ENCODE measurements around the gene RAMP3. TPM values are rescaled to one million over a fixed set of nuclear protein-coding genes. Genes with fewer than 3 reads are reported as not detected.

Gene RAMP3
- total and polyA plus RNA-seq, 2 donors (not counting 1 experiment from before 2014, with no cell fraction given): 0.17 TPM; not detected in 1

- no peaks in the 10 kb centered on the region for H4K20me1 ChIP-seq (ENCODE audit: control insufficient read depth, extremely low read depth, insufficient read depth, low read length)
- H3K4me1 ChIP-seq (ENCODE audit: control insufficient read depth, extremely low read depth, insufficient read depth, low read length): no peaks in the 10 kb centered on the region
- no peaks in the 10 kb centered on the region for H3K36me3 ChIP-seq (ENCODE audit: control insufficient read depth, insufficient read depth, low read length)
- H3K4me3 ChIP-seq (replicated peaks in 1 of 4; ENCODE audit: control extremely low read depth in 1 of 4, insufficient read depth in 1 of 4, low read depth in 3 of 4, low read length in 4 of 4): no peak overlapping the region
- no peak overlapping the region for H2AFZ ChIP-seq (ENCODE audit: low read length)
- no peak overlapping the region for H3K4me2 ChIP-seq (ENCODE audit: extremely low read depth, insufficient read depth, low read length)
- H3K9me3 ChIP-seq (ENCODE audit: control insufficient read depth, insufficient read depth, low read depth, low read length): no peaks in the 10 kb centered on the region
- TF ChIP-seq EZH2 (IDR thresholded peaks at IDR 0.05; ENCODE audit: low read length, missing control alignments): no peak
- no peak for TF ChIP-seq CTCF (conservative IDR thresholded peaks at IDR 0.05 in 1 of 2, IDR thresholded peaks at IDR 0.05 in 1 of 2; ENCODE audit: low read depth in 1 of 2, low read length in 2 of 2)
- H3K27me3 ChIP-seq (ENCODE audit: control insufficient read depth, insufficient read depth, low read length): peaks cover 4% of the 10 kb centered on the region
- no peak for DNase-seq (ENCODE audit: low read depth in 2 of 2)
- H3K27ac ChIP-seq (ENCODE audit: insufficient read depth, low read length): no peak overlapping the region
- no peaks in the 10 kb centered on the region for H3K79me2 ChIP-seq (ENCODE audit: control insufficient read depth, insufficient read depth, low read length)
- H3K9ac ChIP-seq (ENCODE audit: insufficient read depth, low read length): no peak overlapping the region
These were observed 41.4 kb downstream of the RAMP3 start for GRCh38 chr7:45198986-45199385.

GRCh38 chr7:45199506-45199905 lies 41.9 kb downstream of the RAMP3 start:
- H3K9ac ChIP-seq (ENCODE audit: insufficient read depth, low read length): no peak overlapping the region
- no peaks in the 10 kb centered on the region for H3K4me1 ChIP-seq (ENCODE audit: control insufficient read depth, extremely low read depth, insufficient read depth, low read length)
- no peaks in the 10 kb centered on the region for H3K36me3 ChIP-seq (ENCODE audit: control insufficient read depth, insufficient read depth, low read length)
- no peak for DNase-seq (ENCODE audit: low read depth in 2 of 2)
- H3K4me3 ChIP-seq (replicated peaks in 1 of 4; ENCODE audit: control extremely low read depth in 1 of 4, insufficient read depth in 1 of 4, low read depth in 3 of 4, low read length in 4 of 4): no peak overlapping the region
- no peak overlapping the region for H3K4me2 ChIP-seq (ENCODE audit: extremely low read depth, insufficient read depth, low read length)
- H3K27me3 ChIP-seq (ENCODE audit: control insufficient read depth, insufficient read depth, low read length): peaks cover 3% of the 10 kb centered on the region
- H3K79me2 ChIP-seq (ENCODE audit: control insufficient read depth, insufficient read depth, low read length): no peaks in the 10 kb centered on the region
- no peaks in the 10 kb centered on the region for H3K9me3 ChIP-seq (ENCODE audit: control insufficient read depth, insufficient read depth, low read depth, low read length)
- H4K20me1 ChIP-seq (ENCODE audit: control insufficient read depth, extremely low read depth, insufficient read depth, low read length): no peaks in the 10 kb centered on the region
- no peak overlapping the region for H2AFZ ChIP-seq (ENCODE audit: low read length)
- H3K27ac ChIP-seq (ENCODE audit: insufficient read depth, low read length): no peak overlapping the region
- TF ChIP-seq EZH2 (IDR thresholded peaks at IDR 0.05; ENCODE audit: low read length, missing control alignments) (no peak), CTCF (conservative IDR thresholded peaks at IDR 0.05 in 1 of 2, IDR thresholded peaks at IDR 0.05 in 1 of 2; ENCODE audit: low read depth in 1 of 2, low read length in 2 of 2) (no peak)

- TF ChIP-seq EZH2 (IDR thresholded peaks at IDR 0.05; ENCODE audit: low read length, missing control alignments) (no peak), CTCF (conservative IDR thresholded peaks at IDR 0.05 in 1 of 2, IDR thresholded peaks at IDR 0.05 in 1 of 2; ENCODE audit: low read depth in 1 of 2, low read length in 2 of 2) (no peak)
- H3K4me3 ChIP-seq (replicated peaks in 1 of 4; ENCODE audit: control extremely low read depth in 1 of 4, insufficient read depth in 1 of 4, low read depth in 3 of 4, low read length in 4 of 4): no peak overlapping the region
These were observed 45.0 kb downstream of the RAMP3 start for GRCh38 chr7:45202625-45203024.

More at GRCh38 chr7:45202625-45203024, 45.0 kb downstream of the RAMP3 start:
- H3K4me2 ChIP-seq (ENCODE audit: extremely low read depth, insufficient read depth, low read length): no peak overlapping the region
- no peaks in the 10 kb centered on the region for H3K36me3 ChIP-seq (ENCODE audit: control insufficient read depth, insufficient read depth, low read length)
- H3K27me3 ChIP-seq (ENCODE audit: control insufficient read depth, insufficient read depth, low read length): peaks cover 3% of the 10 kb centered on the region
- no peak overlapping the region for H2AFZ ChIP-seq (ENCODE audit: low read length)
- H3K9me3 ChIP-seq (ENCODE audit: control insufficient read depth, insufficient read depth, low read depth, low read length): no peaks in the 10 kb centered on the region
- DNase-seq (ENCODE audit: low read depth in 2 of 2): no peak
- no peak overlapping the region for H3K27ac ChIP-seq (ENCODE audit: insufficient read depth, low read length)
- H3K79me2 ChIP-seq (ENCODE audit: control insufficient read depth, insufficient read depth, low read length): no peaks in the 10 kb centered on the region
- H3K4me1 ChIP-seq (ENCODE audit: control insufficient read depth, extremely low read depth, insufficient read depth, low read length): no peaks in the 10 kb centered on the region
- H3K9ac ChIP-seq (ENCODE audit: insufficient read depth, low read length): no peak overlapping the region
- no peaks in the 10 kb centered on the region for H4K20me1 ChIP-seq (ENCODE audit: control insufficient read depth, extremely low read depth, insufficient read depth, low read length)

All from fibroblast of lung (primary cell).